IMR-90 (cell line): ENCODE data around the gene INPP4A. TPM values are rescaled to one million over a fixed set of nuclear protein-coding genes. Genes with fewer than 3 reads are reported as not detected.

Experiments used
- ATAC-seq: fragments of 200-7000 bp; cut with Tn5 transposase; 2 replicates; pipeline ENCODE4 v1.9.1; 2020; ENCODE audit warnings: low read depth, mild to moderate bottlenecking, moderate library complexity
- BruUV-seq: library from RNA; stranded (reverse); fragments of 400-500 nt; replicated peaks from 2 replicates; lab custom pipeline; 2021; lab: Mats Ljungman, UMichigan
- CTCF ChIA-PET: fragments of 300-600 bp; formaldehyde crosslinking; extraction: SDS; loops from one replicate; lab custom pipeline; 2021; ENCODE audit warnings: antibody characterized with exemption; lab: Yijun Ruan, JAX
- POLR2A ChIA-PET: fragments of 300-600 bp; sonication (Branson Sonifier 250); formaldehyde crosslinking; loops from one replicate; lab custom pipeline; 2022; ENCODE audit warnings: antibody characterized with exemption; ENCODE audit not compliant: unreplicated experiment; lab: Charles Lee
- DNase-seq: peaks from one replicate; pipeline ENCODE4 v3.0.0; 2013
- H2AFZ ChIP-seq: replicated peaks from 2 replicates; pipeline ENCODE3; 2013; ENCODE audit warnings: low read length, mild to moderate bottlenecking; ENCODE audit not compliant: poor library complexity
- H2AK5ac ChIP-seq: 2 replicates; pipeline ENCODE4 v1.6.1; 2013; ENCODE audit warnings: low read depth, low read length, inconsistent platforms
- H2AK9ac ChIP-seq: replicated peaks from 2 replicates; pipeline ENCODE3; 2013; ENCODE audit warnings: mild to moderate bottlenecking, low read depth, low read length, moderate library complexity; ENCODE audit not compliant: poor library complexity
- H2BK120ac ChIP-seq: 2 replicates; pipeline ENCODE4 v1.6.1; 2013; ENCODE audit warnings: low read depth, low read length, inconsistent platforms
- H2BK15ac ChIP-seq: 3 replicates; pipeline ENCODE4 v1.6.1; 2013; ENCODE audit warnings: low read depth, low read length, inconsistent platforms
- H2BK20ac ChIP-seq: 2 replicates; pipeline ENCODE4 v1.6.1; 2013; ENCODE audit warnings: low read depth, mild to moderate bottlenecking, inconsistent platforms, low read length, moderate library complexity
- H2BK5ac ChIP-seq: 2 replicates; pipeline ENCODE4 v1.6.1; 2013; ENCODE audit warnings: mild to moderate bottlenecking, low read depth, low read length, inconsistent platforms; ENCODE audit not compliant: poor library complexity, severe bottlenecking
- H3K14ac ChIP-seq: replicated peaks from 2 replicates; pipeline ENCODE4 v1.6.1; 2013; ENCODE audit warnings: low read depth, low read length, inconsistent platforms
- H3K18ac ChIP-seq: 2 replicates; pipeline ENCODE4 v1.6.1; 2013; ENCODE audit warnings: low read depth, low read length, control low read depth
- H3K23ac ChIP-seq: 2 replicates; pipeline ENCODE4 v1.6.1; 2013; ENCODE audit warnings: low read depth, low read length, inconsistent platforms
- H3K27ac ChIP-seq: 2 replicates; pipeline ENCODE4 v1.5.1; 2013; ENCODE audit warnings: mild to moderate bottlenecking, control low read depth, low read length; ENCODE audit not compliant: insufficient read depth
- H3K27me3 ChIP-seq: 2 replicates; pipeline ENCODE4 v1.6.1; 2013; ENCODE audit warnings: low read length; ENCODE audit not compliant: control insufficient read depth, insufficient read depth
- H3K36me3 ChIP-seq: 2 replicates; pipeline ENCODE4 v1.6.1; 2013; ENCODE audit warnings: low read length, mixed read lengths; ENCODE audit not compliant: control insufficient read depth, insufficient read depth
- H3K4ac ChIP-seq: 2 replicates; pipeline ENCODE4 v1.6.1; 2013; ENCODE audit warnings: low read depth, low read length, inconsistent platforms
- H3K4me1 ChIP-seq: 2 replicates; pipeline ENCODE4 v1.6.1; 2013; ENCODE audit warnings: low read length, mixed read lengths; ENCODE audit not compliant: control insufficient read depth, insufficient read depth
- H3K4me2 ChIP-seq: 2 replicates; pipeline ENCODE4 v1.6.1; 2013; ENCODE audit warnings: low read depth, mild to moderate bottlenecking, control low read depth, low read length, moderate library complexity
- H3K4me3 ChIP-seq: 2 replicates; pipeline ENCODE4 v1.5.1; 2013; ENCODE audit warnings: low read depth, mild to moderate bottlenecking, control low read depth, low read length, moderate library complexity; ENCODE audit not compliant: insufficient read depth
- H3K56ac ChIP-seq: 2 replicates; pipeline ENCODE4 v1.6.1; 2013; ENCODE audit warnings: low read length, inconsistent platforms; ENCODE audit not compliant: insufficient read depth; ENCODE audit errors: extremely low read depth
- H3K79me1 ChIP-seq, 2 experiments: 2 replicates each; pipeline ENCODE4 v1.6.1; 2013; ENCODE audit warnings: low read length in 2 of 2, inconsistent platforms in 1 of 2, low read depth in 1 of 2
- H3K9ac ChIP-seq: 2 replicates; pipeline ENCODE4 v1.6.1; 2013; ENCODE audit warnings: low read depth, low read length, control low read depth
- H3K9me1 ChIP-seq: 2 replicates; pipeline ENCODE4 v1.6.1; 2013; ENCODE audit warnings: low read length, inconsistent platforms; ENCODE audit not compliant: insufficient read depth
- H3K9me3 ChIP-seq: 2 replicates; pipeline ENCODE4 v1.6.1; 2013; ENCODE audit warnings: low read length; ENCODE audit not compliant: control insufficient read depth, insufficient read depth
- H4K20me1 ChIP-seq: 2 replicates; pipeline ENCODE4 v1.6.1; 2013; ENCODE audit warnings: low read length, inconsistent platforms; ENCODE audit not compliant: insufficient read depth
- H4K5ac ChIP-seq: 2 replicates; pipeline ENCODE4 v1.6.1; 2013; ENCODE audit warnings: mild to moderate bottlenecking, low read depth, low read length, control low read depth
- H4K8ac ChIP-seq, 2 experiments: 2 replicates each; pipeline ENCODE4 v1.6.1; 2013; ENCODE audit warnings: low read depth in 2 of 2, low read length in 2 of 2, control low read depth in 1 of 2, inconsistent platforms in 1 of 2
- H4K91ac ChIP-seq: 2 replicates; pipeline ENCODE4 v1.6.1; 2013; ENCODE audit warnings: low read depth, low read length, inconsistent platforms; ENCODE audit not compliant: insufficient read depth
- FOS ChIP-seq: fragments of 150-350 bp; IDR thresholded peaks from 2 replicates; pipeline ENCODE4 v1.6.1; 2016; ENCODE audit warnings: low read depth, low read length
- RCOR1 ChIP-seq: IDR thresholded peaks from 2 replicates; pipeline ENCODE4 v1.6.1; 2012; ENCODE audit warnings: mild to moderate bottlenecking, low read length, improper control_type of control experiment; ENCODE audit not compliant: insufficient replicate concordance
- WGBS, 2 experiments: methylation state at CpG; one replicate each; pipeline versions ENCODE4 v1.1.5 to v1.1.7; 2013; ENCODE audit warnings: missing lambda C conversion rate in 2 of 2; ENCODE audit not compliant: insufficient read length in 1 of 2; ENCODE audit errors: extremely low coverage in 2 of 2; 5-methylcytosine and 5-hydroxymethylcytosine counted together
- dilution Hi-C: fragments of 300-500 bp; cut with HindIII; formaldehyde crosslinking; loops from one replicate; pipeline ENCODE4 v1.14.3; 2018; ENCODE audit warnings: low sequenced_read_pairs; ENCODE audit not compliant: unreplicated experiment
- in situ Hi-C: fragments of 300-500 bp; cut with MboI; formaldehyde crosslinking; loops from 3 replicates; pipeline ENCODE4 v1.14.3; 2019; ENCODE audit warnings: low sequenced_read_pairs, inconsistent platforms, mixed read lengths
- intact Hi-C: fragments of 100-400 bp; cut with micrococcal nuclease; formaldehyde crosslinking; loops from 2 replicates; pipeline ENCODE4 v1.10.0; 2022
- polyA plus RNA-seq, 3 experiments: library from polyadenylated mRNA; depleted of rRNA; stranded (reverse); fragments of >200 nt; gene quantifications; 2 replicates each; pipeline ENCODE4 v1.2.3, GENCODE V29; 2012; ENCODE audit warnings: low replicate concordance in 1 of 3
- total RNA-seq: library from RNA; depleted of rRNA; stranded (reverse); fragments of >200 nt; gene quantifications from 2 replicates; pipeline ENCODE4 v1.2.3, GENCODE V29; 2012

The INPP4A gene
- total and polyA plus RNA-seq, 2 of the 4 experiments (the other 2 are of a cell fraction): 14.5 to 27.1 TPM

- Histone ChIP-seq H2AFZ (no peak overlapping the region), H3K14ac (no peak overlapping the region), H3K79me1 (peaks cover 18 to 73% of the 10 kb centered on the region in 2 experiments), H2BK120ac (no peak overlapping the region), H4K5ac (no peak overlapping the region), H2BK5ac (no peak overlapping the region), H4K8ac (no peak overlapping the region), H3K18ac (no peak overlapping the region), H2AK9ac (peak overlapping the region; percentile 50), H2AK5ac (peak overlapping the region; percentile 47; the same call in 1 of the 2 replicates), H3K9me3 (no peaks in the 10 kb centered on the region), H3K4me3 (no peak overlapping the region), H3K9me1 (peaks cover 26% of the 10 kb centered on the region), H3K23ac (no peak overlapping the region), H3K27ac (no peak overlapping the region), H2BK20ac (no peak overlapping the region), H4K20me1 (peaks cover 44% of the 10 kb centered on the region), H3K36me3 (no peaks in the 10 kb centered on the region), H4K91ac (no peak overlapping the region), H2BK15ac (no peak overlapping the region), H3K27me3 (no peaks in the 10 kb centered on the region), H3K4me1 (peaks cover 5% of the 10 kb centered on the region; the same call in 1 of the 2 replicates), H3K9ac (no peak overlapping the region), H3K56ac (no peak overlapping the region), H3K4me2 (no peak overlapping the region), H3K4ac (no peak overlapping the region)
- WGBS, 2 experiments: 92% methylated on average over 2 of the region's 11 CpGs; no CpG with 5 or more reads in 1 of the 2 experiments
- ChIA-PET CTCF (no interaction called here), POLR2A (no interaction called here)
- no TSS peak for BruUV-seq
- in situ Hi-C loops (no loop called here), dilution Hi-C loops (no loop called here), intact Hi-C loops (no loop called here)
- DNase-seq (no peak), ATAC-seq (no peak)
- no peak for TF ChIP-seq FOS
- TF ChIP-seq RCOR1: no peak
Measured at GRCh38 chr2:98469862-98470544, 25.3 kb downstream of the INPP4A start.
